HepG2 (cell line): ENCODE results near the gene SNRNP48.

Experiments
- FOXA1 ChIP-seq, 2 experiments: fragments of 450-650 bp in 1 of 2; sonication (generic) in 1 of 2; formaldehyde crosslinking in 1 of 2; IDR thresholded peaks; 2 replicates each; pipeline versions ENCODE4 v1.4.0 to v1.6.1; 2016 to 2020; ENCODE audit warnings: missing genetic modification reagents in 1 of 2
- NCOA1 ChIP-seq: sonication (generic); formaldehyde crosslinking; IDR thresholded peaks from 2 replicates; pipeline ENCODE4 v1.9.0; 2021; ENCODE audit warnings: missing genetic modification reagents
- POLR2AphosphoS5 ChIP-seq: IDR thresholded peaks from 2 replicates; pipeline ENCODE4 v1.6.1; 2012; ENCODE audit warnings: low read depth, low read length
- RAD21 ChIP-seq: fragments of 450-650 bp; formaldehyde crosslinking; IDR thresholded peaks from 2 replicates; pipeline ENCODE4 v1.5.0; 2020; ENCODE audit warnings: mild to moderate bottlenecking
- RNF2 ChIP-seq: fragments of 450-650 bp; conservative IDR thresholded peaks from 2 replicates; pipeline ENCODE4 v1.6.1; 2016; ENCODE audit warnings: low read depth
- RXRA ChIP-seq: sonication (generic); formaldehyde crosslinking; IDR thresholded peaks from 2 replicates; pipeline ENCODE4 v1.5.1; 2020; ENCODE audit warnings: missing genetic modification reagents
- SRY ChIP-seq: sonication (generic); formaldehyde crosslinking; IDR thresholded peaks from 2 replicates; pipeline ENCODE4 v1.8.0; 2022; ENCODE audit warnings: mild to moderate bottlenecking, missing genetic modification reagents
- STAG1 ChIP-seq: sonication (generic); formaldehyde crosslinking; IDR thresholded peaks from 2 replicates; pipeline ENCODE4 v1.4.0; 2020; ENCODE audit warnings: missing genetic modification reagents
- TCF7L2 ChIP-seq: IDR thresholded peaks from 2 replicates; pipeline ENCODE4 v1.6.1; 2011; ENCODE audit warnings: mild to moderate bottlenecking, low read depth, low read length, moderate library complexity
- ZBTB21 ChIP-seq: sonication (generic); formaldehyde crosslinking; IDR thresholded peaks from 2 replicates; pipeline ENCODE4 v1.4.0; 2020; ENCODE audit warnings: missing genetic modification reagents
- TF ChIP-seq, protein P1 (sequence below): sonication (generic); formaldehyde crosslinking; IDR thresholded peaks from 2 replicates; pipeline ENCODE4 v1.5.0; 2020; ENCODE audit warnings: mild to moderate bottlenecking, missing genetic modification reagents, moderate library complexity
- TF ChIP-seq, protein P2 (sequence below), 2 experiments: sonication (generic) in 1 of 2; formaldehyde crosslinking in 1 of 2; IDR thresholded peaks; 2 replicates each; pipeline versions ENCODE4 v1.5.1 to v1.6.1; 2011 to 2020; ENCODE audit warnings: borderline replicate concordance in 1 of 2, low read depth in 1 of 2, low read length in 1 of 2, mild to moderate bottlenecking in 1 of 2, missing genetic modification reagents in 1 of 2, moderate library complexity in 1 of 2
- TF ChIP-seq, protein P3 (sequence below): IDR thresholded peaks from 2 replicates; pipeline ENCODE4 v1.6.1; 2012; ENCODE audit warnings: low read length, improper control_type of control experiment

DNA sequence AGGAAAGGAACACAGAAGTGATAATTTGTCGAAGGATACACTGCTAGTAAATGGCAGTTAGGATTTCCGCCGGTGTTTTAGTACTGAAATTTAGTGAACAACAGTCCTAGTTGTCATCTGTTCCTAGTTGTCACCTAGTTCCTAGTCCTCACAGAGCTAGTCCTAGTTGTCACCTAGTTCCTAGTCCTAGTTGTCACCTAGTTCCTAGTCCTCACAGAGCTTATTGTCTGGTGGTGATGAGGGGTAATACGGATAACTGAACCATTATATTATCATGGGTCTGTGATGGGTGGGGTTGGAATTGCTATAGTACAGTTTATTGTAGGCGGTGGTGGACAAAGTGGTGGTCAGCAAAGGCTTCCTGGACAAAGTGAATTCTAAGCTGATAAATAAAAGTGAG, 1.8 kb downstream of the SNRNP48 start:
- TF ChIP-seq, protein P1, sequence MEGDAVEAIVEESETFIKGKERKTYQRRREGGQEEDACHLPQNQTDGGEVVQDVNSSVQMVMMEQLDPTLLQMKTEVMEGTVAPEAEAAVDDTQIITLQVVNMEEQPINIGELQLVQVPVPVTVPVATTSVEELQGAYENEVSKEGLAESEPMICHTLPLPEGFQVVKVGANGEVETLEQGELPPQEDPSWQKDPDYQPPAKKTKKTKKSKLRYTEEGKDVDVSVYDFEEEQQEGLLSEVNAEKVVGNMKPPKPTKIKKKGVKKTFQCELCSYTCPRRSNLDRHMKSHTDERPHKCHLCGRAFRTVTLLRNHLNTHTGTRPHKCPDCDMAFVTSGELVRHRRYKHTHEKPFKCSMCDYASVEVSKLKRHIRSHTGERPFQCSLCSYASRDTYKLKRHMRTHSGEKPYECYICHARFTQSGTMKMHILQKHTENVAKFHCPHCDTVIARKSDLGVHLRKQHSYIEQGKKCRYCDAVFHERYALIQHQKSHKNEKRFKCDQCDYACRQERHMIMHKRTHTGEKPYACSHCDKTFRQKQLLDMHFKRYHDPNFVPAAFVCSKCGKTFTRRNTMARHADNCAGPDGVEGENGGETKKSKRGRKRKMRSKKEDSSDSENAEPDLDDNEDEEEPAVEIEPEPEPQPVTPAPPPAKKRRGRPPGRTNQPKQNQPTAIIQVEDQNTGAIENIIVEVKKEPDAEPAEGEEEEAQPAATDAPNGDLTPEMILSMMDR (CRISPR knock-in tag), result no peak
- TF ChIP-seq, protein P2, sequence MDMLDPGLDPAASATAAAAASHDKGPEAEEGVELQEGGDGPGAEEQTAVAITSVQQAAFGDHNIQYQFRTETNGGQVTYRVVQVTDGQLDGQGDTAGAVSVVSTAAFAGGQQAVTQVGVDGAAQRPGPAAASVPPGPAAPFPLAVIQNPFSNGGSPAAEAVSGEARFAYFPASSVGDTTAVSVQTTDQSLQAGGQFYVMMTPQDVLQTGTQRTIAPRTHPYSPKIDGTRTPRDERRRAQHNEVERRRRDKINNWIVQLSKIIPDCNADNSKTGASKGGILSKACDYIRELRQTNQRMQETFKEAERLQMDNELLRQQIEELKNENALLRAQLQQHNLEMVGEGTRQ (IDR thresholded peaks at IDR 0.05; ENCODE audit: low read depth, low read length), result no peak
- TF ChIP-seq, protein P2 (CRISPR knock-in tag; IDR thresholded peaks at IDR 0.05; ENCODE audit: borderline replicate concordance), result no peak
- TF ChIP-seq POLR2AphosphoS5 (no peak), STAG1 (CRISPR knock-in tag) (no peak), TCF7L2 (no peak), ZBTB21 (CRISPR knock-in tag) (no peak), RNF2 (no peak), FOXA1 (IDR thresholded peaks at IDR 0.05) (no peak), FOXA1 (CRISPR knock-in tag; IDR thresholded peaks at IDR 0.05) (no peak), SRY (CRISPR knock-in tag) (no peak), RXRA (CRISPR knock-in tag) (no peak), NCOA1 (CRISPR knock-in tag) (no peak), RAD21 (no peak)
- TF ChIP-seq, protein P3, sequence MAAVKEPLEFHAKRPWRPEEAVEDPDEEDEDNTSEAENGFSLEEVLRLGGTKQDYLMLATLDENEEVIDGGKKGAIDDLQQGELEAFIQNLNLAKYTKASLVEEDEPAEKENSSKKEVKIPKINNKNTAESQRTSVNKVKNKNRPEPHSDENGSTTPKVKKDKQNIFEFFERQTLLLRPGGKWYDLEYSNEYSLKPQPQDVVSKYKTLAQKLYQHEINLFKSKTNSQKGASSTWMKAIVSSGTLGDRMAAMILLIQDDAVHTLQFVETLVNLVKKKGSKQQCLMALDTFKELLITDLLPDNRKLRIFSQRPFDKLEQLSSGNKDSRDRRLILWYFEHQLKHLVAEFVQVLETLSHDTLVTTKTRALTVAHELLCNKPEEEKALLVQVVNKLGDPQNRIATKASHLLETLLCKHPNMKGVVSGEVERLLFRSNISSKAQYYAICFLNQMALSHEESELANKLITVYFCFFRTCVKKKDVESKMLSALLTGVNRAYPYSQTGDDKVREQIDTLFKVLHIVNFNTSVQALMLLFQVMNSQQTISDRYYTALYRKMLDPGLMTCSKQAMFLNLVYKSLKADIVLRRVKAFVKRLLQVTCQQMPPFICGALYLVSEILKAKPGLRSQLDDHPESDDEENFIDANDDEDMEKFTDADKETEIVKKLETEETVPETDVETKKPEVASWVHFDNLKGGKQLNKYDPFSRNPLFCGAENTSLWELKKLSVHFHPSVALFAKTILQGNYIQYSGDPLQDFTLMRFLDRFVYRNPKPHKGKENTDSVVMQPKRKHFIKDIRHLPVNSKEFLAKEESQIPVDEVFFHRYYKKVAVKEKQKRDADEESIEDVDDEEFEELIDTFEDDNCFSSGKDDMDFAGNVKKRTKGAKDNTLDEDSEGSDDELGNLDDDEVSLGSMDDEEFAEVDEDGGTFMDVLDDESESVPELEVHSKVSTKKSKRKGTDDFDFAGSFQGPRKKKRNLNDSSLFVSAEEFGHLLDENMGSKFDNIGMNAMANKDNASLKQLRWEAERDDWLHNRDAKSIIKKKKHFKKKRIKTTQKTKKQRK, result no peak
